K562 (cell line): ENCODE data around the gene HEMGN. TPM values are rescaled to one million over a fixed set of nuclear protein-coding genes. Genes with fewer than 3 reads are reported as not detected.

Source experiments
- BRD9 ChIP-seq: fragments of 450-650 bp; IDR thresholded peaks from 2 replicates; pipeline ENCODE4 v1.6.1; 2018; ENCODE audit warnings: low read depth; ENCODE audit not compliant: partially characterized antibody
- CEBPB ChIP-seq: fragments of 450-650 bp; IDR thresholded peaks from 2 replicates; pipeline ENCODE4 v1.6.1; 2016; ENCODE audit warnings: missing genetic modification characterization, missing compliant biosample characterization
- CEBPG ChIP-seq, 3 experiments: fragments of 200-800 bp in 1 of 3; sonication (Bioruptor generic) in 1 of 3; sonication (generic) in 1 of 3; formaldehyde crosslinking in 1 of 3; IDR thresholded peaks in 2 of 3; conservative IDR thresholded peaks in 1 of 3; 2 replicates each; pipeline versions ENCODE4 v1.6.1 to v1.8.0; 2016 to 2022; ENCODE audit warnings: missing compliant biosample characterization in 2 of 3, missing genetic modification characterization in 2 of 3, mild to moderate bottlenecking in 1 of 3, missing genetic modification reagents in 1 of 3
- DPF2 ChIP-seq: fragments of 450-650 bp; IDR thresholded peaks from 2 replicates; pipeline ENCODE4 v1.6.1; 2016
- FOXA3 ChIP-seq, 2 experiments: fragments of 450-650 bp in 1 of 2; sonication (generic) in 1 of 2; formaldehyde crosslinking; IDR thresholded peaks in 1 of 2; conservative IDR thresholded peaks in 1 of 2; 2 replicates each; pipeline versions ENCODE4 v1.4.0 to v1.8.0; 2020 to 2022; ENCODE audit warnings: mild to moderate bottlenecking in 2 of 2, missing genetic modification reagents in 1 of 2
- GATAD2B ChIP-seq: fragments of 450-650 bp; IDR thresholded peaks from 2 replicates; pipeline ENCODE4 v1.6.1; 2017; ENCODE audit warnings: mild to moderate bottlenecking, borderline replicate concordance
- KLF6 ChIP-seq: fragments of 250-450 bp; sonication (Bioruptor Pico); IDR thresholded peaks from 2 replicates; pipeline ENCODE4 v1.4.0; 2020; ENCODE audit warnings: mild to moderate bottlenecking, moderate library complexity, borderline replicate concordance
- MAFG ChIP-seq: fragments of 450-650 bp; conservative IDR thresholded peaks from 2 replicates; pipeline ENCODE4 v1.6.1; 2016; ENCODE audit warnings: missing genetic modification characterization, missing compliant biosample characterization
- MNT ChIP-seq, 2 experiments: fragments of 450-650 bp; conservative IDR thresholded peaks; 2 replicates each; pipeline ENCODE4 v1.6.1; 2017; ENCODE audit warnings: mild to moderate bottlenecking in 2 of 2, moderate library complexity in 2 of 2
- MXI1 ChIP-seq: IDR thresholded peaks from 2 replicates; pipeline ENCODE4 v1.6.1; 2011; ENCODE audit warnings: low read depth, mild to moderate bottlenecking, improper control_type of control experiment, low read length
- RCOR1 ChIP-seq, 2 experiments: IDR thresholded peaks; 2 replicates each; pipeline ENCODE4 v1.6.1; 2012; ENCODE audit warnings: low read depth in 2 of 2, low read length in 2 of 2, borderline replicate concordance in 1 of 2, improper control_type of control experiment in 1 of 2
- RFX1 ChIP-seq: fragments of 450-650 bp; IDR thresholded peaks from 2 replicates; pipeline ENCODE4 v1.6.1; 2016; ENCODE audit warnings: mild to moderate bottlenecking, moderate library complexity
- SAFB2 ChIP-seq: fragments of 200-400 bp; formaldehyde crosslinking; IDR thresholded peaks from 2 replicates; pipeline ENCODE4 v1.6.1; 2018; ENCODE audit warnings: borderline replicate concordance, low read length, low read depth, moderate library complexity; ENCODE audit not compliant: severe bottlenecking
- SMAD3 ChIP-seq: fragments of 450-650 bp; formaldehyde crosslinking; conservative IDR thresholded peaks from 2 replicates; pipeline ENCODE4 v1.4.0; 2020; ENCODE audit warnings: mild to moderate bottlenecking
- TGIF2 ChIP-seq: sonication (generic); formaldehyde crosslinking; IDR thresholded peaks from 2 replicates; pipeline ENCODE4 v1.8.1; 2022; ENCODE audit warnings: mild to moderate bottlenecking, missing genetic modification reagents, moderate library complexity
- ZNF134 ChIP-seq: fragments of 250-450 bp; sonication (Bioruptor Pico); conservative IDR thresholded peaks from 2 replicates; pipeline ENCODE4 v1.4.0; 2020
- ZNF311 ChIP-seq: fragments of 250-450 bp; sonication (Bioruptor Pico); IDR thresholded peaks from 2 replicates; pipeline ENCODE4 v1.4.0; 2020; ENCODE audit warnings: mild to moderate bottlenecking, moderate library complexity
- ZNF316 ChIP-seq: fragments of 450-650 bp; IDR thresholded peaks from 2 replicates; pipeline ENCODE4 v1.6.1; 2016
- ZNF668 ChIP-seq: fragments of 250-450 bp; sonication (Bioruptor Pico); IDR thresholded peaks from 2 replicates; pipeline ENCODE4 v1.8.0; 2022; ENCODE audit warnings: mild to moderate bottlenecking, inconsistent platforms
- polyA plus RNA-seq, 8 experiments: library from polyadenylated mRNA; depleted of rRNA in 4 of 8; stranded (reverse) in 5 of 8; unstranded in 3 of 8; fragments of >200 nt; fragmentation: Nextera tagmentation in 2 of 8; fragmentation: Illumina TruSeq in 1 of 8; extraction: Ambion mirVana in 2 of 8; extraction: Trizol in 1 of 8; gene quantifications; 2 replicates each; pipeline versions ENCODE4 v1.2.1 to v1.2.3, GENCODE V29; 2011 to 2014; ENCODE audit warnings: inconsistent platforms in 1 of 8, missing spikeins in 1 of 8
- total RNA-seq, 7 experiments: library from RNA; depleted of rRNA in 6 of 7; stranded (reverse); fragments of >200 nt in 6 of 7; fragmentation: Illumina TruSeq in 2 of 7; extraction: Trizol in 2 of 7; gene quantifications; 2 replicates each; pipeline versions ENCODE4 v1.2.1 to v1.2.3, GENCODE V29; 2011 to 2021; ENCODE audit warnings: low replicate concordance in 1 of 7
- TF ChIP-seq, protein P1 (sequence below), 2 experiments: fragments of 150-350 bp in 1 of 2; IDR thresholded peaks; 2 replicates each; pipeline ENCODE4 v1.6.1; 2012 to 2016; ENCODE audit warnings: low read depth in 2 of 2, low read length in 2 of 2, mild to moderate bottlenecking in 1 of 2, moderate library complexity in 1 of 2
- TF ChIP-seq, protein P2 (sequence below): sonication (generic); IDR thresholded peaks from 2 replicates; pipeline ENCODE4 v1.6.1; 2016
- TF ChIP-seq, protein P3 (sequence below): fragments of 450-650 bp; IDR thresholded peaks from 2 replicates; pipeline ENCODE4 v1.6.1; 2016; ENCODE audit warnings: low read depth, mild to moderate bottlenecking, moderate library complexity

HEMGN gene
- total and polyA plus RNA-seq, 9 of the 15 experiments (the other 6 are each of a cell fraction or from before 2014, with no cell fraction given), result 56.3 to 258 (median 137) TPM

- TF ChIP-seq, protein P1, sequence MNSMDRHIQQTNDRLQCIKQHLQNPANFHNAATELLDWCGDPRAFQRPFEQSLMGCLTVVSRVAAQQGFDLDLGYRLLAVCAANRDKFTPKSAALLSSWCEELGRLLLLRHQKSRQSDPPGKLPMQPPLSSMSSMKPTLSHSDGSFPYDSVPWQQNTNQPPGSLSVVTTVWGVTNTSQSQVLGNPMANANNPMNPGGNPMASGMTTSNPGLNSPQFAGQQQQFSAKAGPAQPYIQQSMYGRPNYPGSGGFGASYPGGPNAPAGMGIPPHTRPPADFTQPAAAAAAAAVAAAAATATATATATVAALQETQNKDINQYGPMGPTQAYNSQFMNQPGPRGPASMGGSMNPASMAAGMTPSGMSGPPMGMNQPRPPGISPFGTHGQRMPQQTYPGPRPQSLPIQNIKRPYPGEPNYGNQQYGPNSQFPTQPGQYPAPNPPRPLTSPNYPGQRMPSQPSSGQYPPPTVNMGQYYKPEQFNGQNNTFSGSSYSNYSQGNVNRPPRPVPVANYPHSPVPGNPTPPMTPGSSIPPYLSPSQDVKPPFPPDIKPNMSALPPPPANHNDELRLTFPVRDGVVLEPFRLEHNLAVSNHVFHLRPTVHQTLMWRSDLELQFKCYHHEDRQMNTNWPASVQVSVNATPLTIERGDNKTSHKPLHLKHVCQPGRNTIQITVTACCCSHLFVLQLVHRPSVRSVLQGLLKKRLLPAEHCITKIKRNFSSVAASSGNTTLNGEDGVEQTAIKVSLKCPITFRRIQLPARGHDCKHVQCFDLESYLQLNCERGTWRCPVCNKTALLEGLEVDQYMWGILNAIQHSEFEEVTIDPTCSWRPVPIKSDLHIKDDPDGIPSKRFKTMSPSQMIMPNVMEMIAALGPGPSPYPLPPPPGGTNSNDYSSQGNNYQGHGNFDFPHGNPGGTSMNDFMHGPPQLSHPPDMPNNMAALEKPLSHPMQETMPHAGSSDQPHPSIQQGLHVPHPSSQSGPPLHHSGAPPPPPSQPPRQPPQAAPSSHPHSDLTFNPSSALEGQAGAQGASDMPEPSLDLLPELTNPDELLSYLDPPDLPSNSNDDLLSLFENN (IDR thresholded peaks at IDR 0.05; ENCODE audit: low read depth in 2 of 2, low read length in 2 of 2), result 0 out of 4 replicates have a peak, but pooled peaks of 1 of the 2 experiments have one; percentile 3
- 0 out of 2 replicates have a peak, but pooled peaks have one; percentile 14 for TF ChIP-seq GATAD2B
- peak; percentile 64 for TF ChIP-seq MAFG (tag)
- TF ChIP-seq ZNF668 (CRISPR knock-in tag), result peak; percentile 10; the same call in 1 of the 2 replicates
- 0 out of 4 replicates have a peak, but pooled peaks of 1 of the 2 experiments have one; percentile 10 for TF ChIP-seq MNT (conservative IDR thresholded peaks at IDR 0.05)
- TF ChIP-seq CEBPB (tag), result peak; percentile 39; the same call in 1 of the 2 replicates
- TF ChIP-seq FOXA3 (CRISPR knock-in tag; conservative IDR thresholded peaks at IDR 0.05 in 1 of 2, IDR thresholded peaks at IDR 0.05 in 1 of 2), result peak in 1 of 2 experiments; percentile 38; a peak in 1 of 4 replicates
- peak; percentile 74 for TF ChIP-seq RFX1
- TF ChIP-seq CEBPG (CRISPR knock-in tag; IDR thresholded peaks at IDR 0.05), result peak; percentile 90
- peak; percentile 12 to 88; a peak in 3 of 4 replicates for TF ChIP-seq CEBPG (tag; conservative IDR thresholded peaks at IDR 0.05 in 1 of 2, IDR thresholded peaks at IDR 0.05 in 1 of 2)
- peak; percentile 66 for TF ChIP-seq BRD9
- TF ChIP-seq, protein P2, sequence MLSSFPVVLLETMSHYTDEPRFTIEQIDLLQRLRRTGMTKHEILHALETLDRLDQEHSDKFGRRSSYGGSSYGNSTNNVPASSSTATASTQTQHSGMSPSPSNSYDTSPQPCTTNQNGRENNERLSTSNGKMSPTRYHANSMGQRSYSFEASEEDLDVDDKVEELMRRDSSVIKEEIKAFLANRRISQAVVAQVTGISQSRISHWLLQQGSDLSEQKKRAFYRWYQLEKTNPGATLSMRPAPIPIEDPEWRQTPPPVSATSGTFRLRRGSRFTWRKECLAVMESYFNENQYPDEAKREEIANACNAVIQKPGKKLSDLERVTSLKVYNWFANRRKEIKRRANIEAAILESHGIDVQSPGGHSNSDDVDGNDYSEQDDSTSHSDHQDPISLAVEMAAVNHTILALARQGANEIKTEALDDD, result peak; percentile 76
- TF ChIP-seq MXI1, result no peak
- peak; percentile 22; the same call in 1 of the 2 replicates for TF ChIP-seq DPF2
- TF ChIP-seq, protein P3, sequence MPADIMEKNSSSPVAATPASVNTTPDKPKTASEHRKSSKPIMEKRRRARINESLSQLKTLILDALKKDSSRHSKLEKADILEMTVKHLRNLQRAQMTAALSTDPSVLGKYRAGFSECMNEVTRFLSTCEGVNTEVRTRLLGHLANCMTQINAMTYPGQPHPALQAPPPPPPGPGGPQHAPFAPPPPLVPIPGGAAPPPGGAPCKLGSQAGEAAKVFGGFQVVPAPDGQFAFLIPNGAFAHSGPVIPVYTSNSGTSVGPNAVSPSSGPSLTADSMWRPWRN, result no peak
- peak; percentile 16; the same call in 1 of the 2 replicates for TF ChIP-seq KLF6
- TF ChIP-seq ZNF134, result no peak
- TF ChIP-seq TGIF2 (CRISPR knock-in tag), result no peak
- 0 out of 2 replicates have a peak, but pooled peaks have one; percentile 35 for TF ChIP-seq SMAD3 (CRISPR knock-in tag)
- peak in 1 of 2 experiments; percentile 56; a peak in 2 of 4 replicates for TF ChIP-seq RCOR1 (IDR thresholded peaks at IDR 0.05; ENCODE audit: borderline replicate concordance in 1 of 2, low read depth in 2 of 2, low read length in 2 of 2)
- TF ChIP-seq ZNF316, result peak; percentile 85
- TF ChIP-seq SAFB2, result no peak
- TF ChIP-seq ZNF311, result 0 out of 2 replicates have a peak, but pooled peaks have one; percentile 42
Observed at GRCh38 chr9:97980479-97980803, 42.5 kb upstream of the HEMGN start (continued).
